IMR-90 (cell line): ENCODE measurements around the gene TMEM100. TPM values are rescaled to one million over a fixed set of nuclear protein-coding genes. Genes with fewer than 3 reads are reported as not detected.

ENCODE experiments used
- ATAC-seq: fragments of 200-7000 bp; cut with Tn5 transposase; 2 replicates; pipeline ENCODE4 v1.9.1; 2020; ENCODE audit warnings: low read depth, mild to moderate bottlenecking, moderate library complexity
- BruUV-seq: library from RNA; stranded (reverse); fragments of 400-500 nt; replicated peaks from 2 replicates; lab custom pipeline; 2021; lab: Mats Ljungman, UMichigan
- CTCF ChIA-PET: fragments of 300-600 bp; formaldehyde crosslinking; extraction: SDS; loops from one replicate; lab custom pipeline; 2021; ENCODE audit warnings: antibody characterized with exemption; lab: Yijun Ruan, JAX
- POLR2A ChIA-PET: fragments of 300-600 bp; sonication (Branson Sonifier 250); formaldehyde crosslinking; loops from one replicate; lab custom pipeline; 2022; ENCODE audit warnings: antibody characterized with exemption; ENCODE audit not compliant: unreplicated experiment; lab: Charles Lee
- DNase-seq: peaks from one replicate; pipeline ENCODE4 v3.0.0; 2013
- H2AFZ ChIP-seq: replicated peaks from 2 replicates; pipeline ENCODE3; 2013; ENCODE audit warnings: low read length, mild to moderate bottlenecking; ENCODE audit not compliant: poor library complexity
- H2AK5ac ChIP-seq: 2 replicates; pipeline ENCODE4 v1.6.1; 2013; ENCODE audit warnings: low read depth, low read length, inconsistent platforms
- H2AK9ac ChIP-seq: replicated peaks from 2 replicates; pipeline ENCODE3; 2013; ENCODE audit warnings: mild to moderate bottlenecking, low read depth, low read length, moderate library complexity; ENCODE audit not compliant: poor library complexity
- H2BK120ac ChIP-seq: 2 replicates; pipeline ENCODE4 v1.6.1; 2013; ENCODE audit warnings: low read depth, low read length, inconsistent platforms
- H2BK15ac ChIP-seq: 3 replicates; pipeline ENCODE4 v1.6.1; 2013; ENCODE audit warnings: low read depth, low read length, inconsistent platforms
- H2BK20ac ChIP-seq: 2 replicates; pipeline ENCODE4 v1.6.1; 2013; ENCODE audit warnings: low read depth, mild to moderate bottlenecking, inconsistent platforms, low read length, moderate library complexity
- H2BK5ac ChIP-seq: 2 replicates; pipeline ENCODE4 v1.6.1; 2013; ENCODE audit warnings: mild to moderate bottlenecking, low read depth, low read length, inconsistent platforms; ENCODE audit not compliant: poor library complexity, severe bottlenecking
- H3K14ac ChIP-seq: replicated peaks from 2 replicates; pipeline ENCODE4 v1.6.1; 2013; ENCODE audit warnings: low read depth, low read length, inconsistent platforms
- H3K18ac ChIP-seq: 2 replicates; pipeline ENCODE4 v1.6.1; 2013; ENCODE audit warnings: low read depth, low read length, control low read depth
- H3K23ac ChIP-seq: 2 replicates; pipeline ENCODE4 v1.6.1; 2013; ENCODE audit warnings: low read depth, low read length, inconsistent platforms
- H3K27ac ChIP-seq: 2 replicates; pipeline ENCODE4 v1.5.1; 2013; ENCODE audit warnings: mild to moderate bottlenecking, control low read depth, low read length; ENCODE audit not compliant: insufficient read depth
- H3K27me3 ChIP-seq: 2 replicates; pipeline ENCODE4 v1.6.1; 2013; ENCODE audit warnings: low read length; ENCODE audit not compliant: control insufficient read depth, insufficient read depth
- H3K36me3 ChIP-seq: 2 replicates; pipeline ENCODE4 v1.6.1; 2013; ENCODE audit warnings: low read length, mixed read lengths; ENCODE audit not compliant: control insufficient read depth, insufficient read depth
- H3K4ac ChIP-seq: 2 replicates; pipeline ENCODE4 v1.6.1; 2013; ENCODE audit warnings: low read depth, low read length, inconsistent platforms
- H3K4me1 ChIP-seq: 2 replicates; pipeline ENCODE4 v1.6.1; 2013; ENCODE audit warnings: low read length, mixed read lengths; ENCODE audit not compliant: control insufficient read depth, insufficient read depth
- H3K4me2 ChIP-seq: 2 replicates; pipeline ENCODE4 v1.6.1; 2013; ENCODE audit warnings: low read depth, mild to moderate bottlenecking, control low read depth, low read length, moderate library complexity
- H3K4me3 ChIP-seq: 2 replicates; pipeline ENCODE4 v1.5.1; 2013; ENCODE audit warnings: low read depth, mild to moderate bottlenecking, control low read depth, low read length, moderate library complexity; ENCODE audit not compliant: insufficient read depth
- H3K56ac ChIP-seq: 2 replicates; pipeline ENCODE4 v1.6.1; 2013; ENCODE audit warnings: low read length, inconsistent platforms; ENCODE audit not compliant: insufficient read depth; ENCODE audit errors: extremely low read depth
- H3K79me1 ChIP-seq, 2 experiments: 2 replicates each; pipeline ENCODE4 v1.6.1; 2013; ENCODE audit warnings: low read length in 2 of 2, inconsistent platforms in 1 of 2, low read depth in 1 of 2
- H3K9ac ChIP-seq: 2 replicates; pipeline ENCODE4 v1.6.1; 2013; ENCODE audit warnings: low read depth, low read length, control low read depth
- H3K9me1 ChIP-seq: 2 replicates; pipeline ENCODE4 v1.6.1; 2013; ENCODE audit warnings: low read length, inconsistent platforms; ENCODE audit not compliant: insufficient read depth
- H3K9me3 ChIP-seq: 2 replicates; pipeline ENCODE4 v1.6.1; 2013; ENCODE audit warnings: low read length; ENCODE audit not compliant: control insufficient read depth, insufficient read depth
- H4K20me1 ChIP-seq: 2 replicates; pipeline ENCODE4 v1.6.1; 2013; ENCODE audit warnings: low read length, inconsistent platforms; ENCODE audit not compliant: insufficient read depth
- H4K5ac ChIP-seq: 2 replicates; pipeline ENCODE4 v1.6.1; 2013; ENCODE audit warnings: mild to moderate bottlenecking, low read depth, low read length, control low read depth
- H4K8ac ChIP-seq, 2 experiments: 2 replicates each; pipeline ENCODE4 v1.6.1; 2013; ENCODE audit warnings: low read depth in 2 of 2, low read length in 2 of 2, control low read depth in 1 of 2, inconsistent platforms in 1 of 2
- H4K91ac ChIP-seq: 2 replicates; pipeline ENCODE4 v1.6.1; 2013; ENCODE audit warnings: low read depth, low read length, inconsistent platforms; ENCODE audit not compliant: insufficient read depth
- WGBS, 2 experiments: methylation state at CpG; one replicate each; pipeline versions ENCODE4 v1.1.5 to v1.1.7; 2013; ENCODE audit warnings: missing lambda C conversion rate in 2 of 2; ENCODE audit not compliant: insufficient read length in 1 of 2; ENCODE audit errors: extremely low coverage in 2 of 2; 5-methylcytosine and 5-hydroxymethylcytosine counted together
- dilution Hi-C: fragments of 300-500 bp; cut with HindIII; formaldehyde crosslinking; loops from one replicate; pipeline ENCODE4 v1.14.3; 2018; ENCODE audit warnings: low sequenced_read_pairs; ENCODE audit not compliant: unreplicated experiment
- in situ Hi-C: fragments of 300-500 bp; cut with MboI; formaldehyde crosslinking; loops from 3 replicates; pipeline ENCODE4 v1.14.3; 2019; ENCODE audit warnings: low sequenced_read_pairs, inconsistent platforms, mixed read lengths
- intact Hi-C: fragments of 100-400 bp; cut with micrococcal nuclease; formaldehyde crosslinking; loops from 2 replicates; pipeline ENCODE4 v1.10.0; 2022
- polyA plus RNA-seq, 3 experiments: library from polyadenylated mRNA; depleted of rRNA; stranded (reverse); fragments of >200 nt; gene quantifications; 2 replicates each; pipeline ENCODE4 v1.2.3, GENCODE V29; 2012; ENCODE audit warnings: low replicate concordance in 1 of 3
- total RNA-seq: library from RNA; depleted of rRNA; stranded (reverse); fragments of >200 nt; gene quantifications from 2 replicates; pipeline ENCODE4 v1.2.3, GENCODE V29; 2012
- TF ChIP-seq, protein P1 (sequence below): conservative IDR thresholded peaks from 2 replicates; pipeline ENCODE4 v1.5.1; 2012; ENCODE audit warnings: mild to moderate bottlenecking, low read depth, low read length, improper control_type of control experiment

Gene TMEM100
- total and polyA plus RNA-seq, 2 of the 4 experiments (the other 2 are of a cell fraction), result 0.21 to 0.36 TPM

DNA sequence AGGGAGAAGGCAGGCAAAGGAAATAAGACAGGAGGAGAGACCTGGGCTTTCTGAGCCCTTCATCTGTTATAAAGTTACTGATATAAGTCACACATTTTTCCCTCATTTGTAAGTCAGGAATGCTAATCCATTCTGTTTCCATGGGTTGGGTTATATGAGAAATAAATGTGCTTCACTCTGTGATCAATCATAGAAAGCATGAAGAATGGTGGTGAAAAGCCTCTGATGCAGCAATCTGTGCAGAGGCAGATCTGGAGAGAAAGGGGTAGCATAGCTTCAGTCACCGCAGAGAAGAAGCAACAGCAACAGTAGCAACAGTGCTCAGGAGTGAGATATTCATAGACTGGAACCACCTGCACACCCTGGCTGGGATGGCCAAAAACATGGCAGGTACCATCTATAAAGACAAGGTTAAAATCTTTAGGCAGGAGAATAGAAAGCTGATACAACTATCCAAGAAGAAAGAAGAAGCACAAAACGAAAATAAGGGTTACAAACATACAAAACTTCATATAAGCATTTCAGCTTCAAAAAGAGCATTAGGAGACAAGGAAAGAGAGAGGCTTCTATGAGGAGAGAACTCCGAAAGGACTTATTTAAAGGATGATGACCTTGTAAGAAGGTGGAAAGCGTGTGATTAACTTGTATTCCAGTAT lies 41.9 kb downstream of the TMEM100 start:
- no peak for ATAC-seq
- H4K8ac ChIP-seq, result no peak overlapping the region
- no peak overlapping the region for H2BK15ac ChIP-seq
- no peaks in the 10 kb centered on the region for H3K4me1 ChIP-seq
- H4K91ac ChIP-seq, result no peak overlapping the region
- dilution Hi-C loops, result no loop called here
- H3K9me1 ChIP-seq, result no peaks in the 10 kb centered on the region
- no peak overlapping the region for H3K9ac ChIP-seq
- H2BK5ac ChIP-seq, result no peak overlapping the region
- H3K79me1 ChIP-seq, result no peaks in the 10 kb centered on the region
- WGBS, 2 experiments, result 80% methylated on average over 1 of the region's 4 CpGs; no CpG with 5 or more reads in 1 of the 2 experiments
- no peaks in the 10 kb centered on the region for H3K36me3 ChIP-seq
- TF ChIP-seq, protein P1, sequence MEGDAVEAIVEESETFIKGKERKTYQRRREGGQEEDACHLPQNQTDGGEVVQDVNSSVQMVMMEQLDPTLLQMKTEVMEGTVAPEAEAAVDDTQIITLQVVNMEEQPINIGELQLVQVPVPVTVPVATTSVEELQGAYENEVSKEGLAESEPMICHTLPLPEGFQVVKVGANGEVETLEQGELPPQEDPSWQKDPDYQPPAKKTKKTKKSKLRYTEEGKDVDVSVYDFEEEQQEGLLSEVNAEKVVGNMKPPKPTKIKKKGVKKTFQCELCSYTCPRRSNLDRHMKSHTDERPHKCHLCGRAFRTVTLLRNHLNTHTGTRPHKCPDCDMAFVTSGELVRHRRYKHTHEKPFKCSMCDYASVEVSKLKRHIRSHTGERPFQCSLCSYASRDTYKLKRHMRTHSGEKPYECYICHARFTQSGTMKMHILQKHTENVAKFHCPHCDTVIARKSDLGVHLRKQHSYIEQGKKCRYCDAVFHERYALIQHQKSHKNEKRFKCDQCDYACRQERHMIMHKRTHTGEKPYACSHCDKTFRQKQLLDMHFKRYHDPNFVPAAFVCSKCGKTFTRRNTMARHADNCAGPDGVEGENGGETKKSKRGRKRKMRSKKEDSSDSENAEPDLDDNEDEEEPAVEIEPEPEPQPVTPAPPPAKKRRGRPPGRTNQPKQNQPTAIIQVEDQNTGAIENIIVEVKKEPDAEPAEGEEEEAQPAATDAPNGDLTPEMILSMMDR, result no peak
- ChIA-PET POLR2A (no interaction called here), CTCF (no interaction called here)
- no peak overlapping the region for H4K5ac ChIP-seq
- no peaks in the 10 kb centered on the region for H3K9me3 ChIP-seq
- H3K27ac ChIP-seq, result no peak overlapping the region
- in situ Hi-C loops, result no loop called here
- no peak overlapping the region for H2AK5ac ChIP-seq
- H3K4me3 ChIP-seq, result no peak overlapping the region
- H3K56ac ChIP-seq, result no peak overlapping the region
- no peak overlapping the region for H3K18ac ChIP-seq
- H3K4ac ChIP-seq, result no peak overlapping the region
- no peak for DNase-seq
- peaks cover 3% of the 10 kb centered on the region; the same call in 1 of the 2 replicates for H3K27me3 ChIP-seq
- no peak overlapping the region for H3K14ac ChIP-seq
- H2AFZ ChIP-seq, result no peak overlapping the region
- intact Hi-C loops, result no loop called here
- H2BK120ac ChIP-seq, result no peak overlapping the region
- no peaks in the 10 kb centered on the region for H4K20me1 ChIP-seq
- no TSS peak for BruUV-seq
- no peak overlapping the region for H3K4me2 ChIP-seq
- no peak overlapping the region for H2BK20ac ChIP-seq
- H3K23ac ChIP-seq, result no peak overlapping the region
- no peak overlapping the region for H2AK9ac ChIP-seq
